ENCODE data around the gene SPTLC2. TPM values are rescaled to one million over a fixed set of nuclear protein-coding genes. Genes with fewer than 3 reads are reported as not detected.
A peak's percentile ranks its signal among the peaks of the same experiment; 100 is the strongest.

SPTLC2 gene
- total RNA-seq, 1 donor from 2014 or later, result 42.8 TPM

DNA sequence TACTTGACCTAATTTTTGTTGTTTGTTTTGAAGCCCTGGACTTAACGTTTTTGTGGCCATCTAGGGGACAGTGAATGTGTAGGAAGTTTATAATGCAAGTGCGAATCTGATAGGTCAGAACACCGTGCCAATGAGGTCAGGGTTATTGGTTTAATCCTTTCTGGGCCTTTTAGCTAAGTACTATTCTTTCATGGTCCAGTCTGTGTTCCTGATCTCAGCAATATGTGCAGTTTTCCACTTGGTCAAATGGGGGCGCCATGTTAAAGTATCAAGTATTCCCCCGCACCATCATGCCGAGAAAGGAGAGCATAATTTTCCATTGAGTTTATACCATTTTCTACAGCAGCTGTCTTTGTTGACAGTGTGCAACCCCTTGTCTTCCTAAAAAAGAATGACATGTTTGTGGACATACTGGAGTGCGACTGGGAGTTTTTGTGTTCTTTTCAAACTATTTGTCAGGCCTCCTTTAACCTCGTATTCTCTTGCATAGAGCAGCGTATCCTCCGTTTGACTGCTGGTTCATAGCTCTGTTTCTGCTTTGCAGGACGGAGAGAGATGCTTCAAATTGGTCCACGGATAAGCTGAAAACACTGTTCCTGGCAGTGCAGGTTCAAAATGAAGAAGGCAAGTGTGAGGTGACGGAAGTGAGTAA, 157.2 kb downstream of the SPTLC2 start:
- DNase-seq (ENCODE audit: low read depth), result peak; percentile 26
- TF ChIP-seq CTCF (conservative IDR thresholded peaks at IDR 0.05; ENCODE audit: low read depth, low read length), result peak; percentile 89
- peak overlapping the region; percentile 81 for H3K4me3 ChIP-seq (ENCODE audit: low read depth, low read length)

DNA sequence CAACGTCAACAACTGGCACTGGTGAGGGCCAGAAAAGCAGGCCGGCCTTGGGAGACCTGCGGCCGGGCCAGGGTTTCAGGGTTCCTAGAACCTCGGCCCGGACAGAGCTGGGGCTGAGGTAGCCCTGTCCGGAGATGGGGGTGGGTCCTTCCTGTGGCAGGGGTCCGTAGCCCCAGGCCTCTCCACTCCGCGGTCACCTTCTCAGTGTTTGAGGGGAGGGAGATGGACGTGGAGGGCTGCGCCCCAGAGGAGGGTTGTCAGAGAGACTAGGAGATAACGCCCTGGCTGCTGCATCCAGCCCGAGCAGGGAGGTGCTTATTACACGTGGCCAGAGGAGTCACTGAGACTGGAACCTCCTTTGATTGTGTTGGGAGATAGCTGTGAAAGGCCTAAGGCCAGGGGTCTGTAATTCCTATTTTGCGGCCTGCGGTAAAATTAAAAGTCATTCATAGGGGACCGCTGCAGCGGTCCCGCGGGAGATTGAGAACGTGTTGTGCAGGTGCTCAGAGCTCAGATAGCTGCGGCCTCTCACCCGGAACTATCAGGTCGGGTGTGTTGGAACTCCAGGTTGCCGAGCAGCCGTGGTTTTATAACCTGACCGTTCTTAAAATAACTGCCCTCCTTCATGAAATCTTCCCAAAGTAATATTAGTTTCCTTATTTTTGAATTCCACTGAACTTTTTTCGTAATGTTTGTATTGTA, 158.0 kb downstream of the SPTLC2 start:
- no peak for TF ChIP-seq CTCF (conservative IDR thresholded peaks at IDR 0.05; ENCODE audit: low read depth, low read length)
- peak overlapping the region; percentile 81 for H3K4me3 ChIP-seq (ENCODE audit: low read depth, low read length)
- DNase-seq (ENCODE audit: low read depth), result no peak

- peak; percentile 98 for DNase-seq (ENCODE audit: low read depth)
- H3K4me3 ChIP-seq (ENCODE audit: low read depth, low read length), result peak within 1 kb of the TSS; percentile 81
- TF ChIP-seq CTCF (conservative IDR thresholded peaks at IDR 0.05; ENCODE audit: low read depth, low read length), result no peak
Observed at GRCh38 chr14:77457522-77458248, 158.8 kb downstream of the SPTLC2 start, which contains the start of the genes AHSA1 and VIPAS39. TSS of gene AHSA1 (plus strand) at chr14:77458093. CDS start at chr14:77458190, 97 bp downstream. TSS of gene VIPAS39 (minus strand) at chr14:77457601. CDS start at chr14:77454102, 3,499 bp downstream.

- no peak for TF ChIP-seq CTCF (conservative IDR thresholded peaks at IDR 0.05; ENCODE audit: low read depth, low read length)
- peak overlapping the region; percentile 81 for H3K4me3 ChIP-seq (ENCODE audit: low read depth, low read length)
- DNase-seq (ENCODE audit: low read depth), result no peak
Observed at GRCh38 chr14:77457115-77457521, 159.3 kb downstream of the SPTLC2 start.

Other genes with a start within 250 kb of the SPTLC2 start
- gene TMED8, start 239.5 kb downstream of the SPTLC2 start, total RNA-seq, result 9.9 and 10.1 TPM in 2 replicates
- gene SAMD15, start 239.3 kb downstream of the SPTLC2 start, total RNA-seq, result 0.40 and 0.58 TPM in 2 replicates
- gene NOXRED1, start 193.1 kb downstream of the SPTLC2 start, total RNA-seq, result not detected in 2 replicates
- 13.2 and 17.8 TPM in 2 replicates for gene VIPAS39, start 159.0 kb downstream of the SPTLC2 start, total RNA-seq
- gene AHSA1, start 158.5 kb downstream of the SPTLC2 start, total RNA-seq, result 122 and 211 TPM in 2 replicates
- 0.75 TPM in 1 of 2 replicates, not detected in the other for gene ISM2, start 117.8 kb downstream of the SPTLC2 start, total RNA-seq
- 7.3 and 12.0 TPM in 2 replicates for gene ALKBH1, start 91.4 kb upstream of the SPTLC2 start, total RNA-seq
- gene SLIRP, start 91.5 kb upstream of the SPTLC2 start, total RNA-seq, result 352 and 491 TPM in 2 replicates
- gene SNW1, start 144.5 kb upstream of the SPTLC2 start, total RNA-seq, result 58.2 and 62.0 TPM in 2 replicates
- 4.3 and 6.0 TPM in 2 replicates for gene ADCK1, start 183.5 kb upstream of the SPTLC2 start, total RNA-seq